Measurements from ENCODE around the gene DDX18.

The DDX18 gene

GRCh38 chr2:117854610-117855009, 40.1 kb downstream of the DDX18 start:
- no peaks in the 10 kb centered on the region for H3K9me3 ChIP-seq (ENCODE audit: control insufficient read depth, low read length)
- no peak overlapping the region for H3K27ac ChIP-seq (ENCODE audit: insufficient read depth, low read depth, low read length, poor library complexity, severe bottlenecking)
- 91 to 95% methylated on average over 6 of the region's 6 CpGs for WGBS, 2 experiments
- no peaks in the 10 kb centered on the region for H3K27me3 ChIP-seq (ENCODE audit: control insufficient read depth, insufficient read depth, low read length, poor library complexity, severe bottlenecking)
- H3K4me1 ChIP-seq (ENCODE audit: control insufficient read depth, insufficient read depth, low read length), result no peaks in the 10 kb centered on the region
- no peak overlapping the region for H3K4me3 ChIP-seq (ENCODE audit: insufficient read depth, low read depth, low read length)
- H3K36me3 ChIP-seq (ENCODE audit: control insufficient read depth, insufficient read depth, low read length), result no peaks in the 10 kb centered on the region

DNA sequence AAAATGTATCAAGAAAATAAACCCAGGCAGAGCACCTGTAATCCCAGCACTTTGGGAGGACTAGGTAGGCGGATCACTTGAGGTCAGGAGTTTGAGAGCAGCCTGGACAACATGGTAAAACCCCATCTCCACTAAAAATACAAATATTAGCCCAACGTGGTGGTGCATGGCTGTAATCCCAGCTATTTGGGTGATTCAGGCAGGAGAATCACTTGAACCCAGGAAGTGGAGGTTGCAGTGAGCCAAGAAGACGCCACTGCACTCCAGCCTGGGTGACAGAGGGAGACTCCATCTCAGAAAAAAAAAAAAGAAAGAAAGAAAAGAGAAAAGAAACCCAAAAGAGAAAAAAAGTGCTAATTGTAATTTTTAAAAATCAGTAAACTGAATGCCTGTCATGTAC, 41.4 kb downstream of the DDX18 start:
- Histone ChIP-seq H3K4me1 (ENCODE audit: control insufficient read depth, insufficient read depth, low read length) (no peaks in the 10 kb centered on the region), H3K27ac (ENCODE audit: insufficient read depth, low read depth, low read length, poor library complexity, severe bottlenecking) (no peak overlapping the region)

DNA sequence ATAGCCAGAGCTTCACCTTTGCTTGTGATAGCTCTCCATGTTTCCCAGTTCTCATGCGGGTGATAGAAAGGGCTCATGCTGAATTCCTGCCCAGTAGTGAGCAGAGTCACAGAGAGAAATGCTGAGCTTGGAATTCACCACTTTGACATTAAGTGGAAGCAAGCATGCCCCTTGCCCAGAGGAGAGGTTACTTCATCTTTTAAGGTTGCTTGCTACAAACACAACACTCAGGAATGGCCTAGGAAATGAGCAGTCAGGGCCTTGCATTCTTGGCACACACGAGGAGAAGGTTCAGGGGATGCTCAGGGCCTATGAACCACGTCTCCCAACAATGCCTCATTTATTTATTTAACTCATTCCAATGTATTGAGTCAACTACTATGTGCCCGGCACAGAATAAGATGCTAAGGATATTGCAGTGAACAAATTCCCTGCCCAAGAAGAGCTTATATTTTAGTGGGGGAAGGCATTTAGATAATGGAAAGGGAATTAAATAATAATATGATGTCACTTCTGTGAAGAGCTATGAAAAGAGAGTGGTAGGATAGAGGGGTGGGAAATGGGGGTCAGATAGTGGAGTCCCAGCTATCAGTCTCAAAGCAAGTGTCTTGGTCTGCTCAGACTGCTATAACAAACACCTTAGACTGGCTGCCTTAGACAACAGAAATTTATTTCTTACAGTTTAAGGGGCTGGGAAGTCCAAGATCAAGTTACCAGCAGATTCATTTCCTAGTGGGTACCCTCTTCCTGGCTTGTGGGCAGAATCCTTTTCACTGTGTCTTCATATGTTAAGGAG, 42.1 kb downstream of the DDX18 start:
- Histone ChIP-seq H3K9me3 (ENCODE audit: control insufficient read depth, low read length) (no peaks in the 10 kb centered on the region), H3K36me3 (ENCODE audit: control insufficient read depth, insufficient read depth, low read length) (no peaks in the 10 kb centered on the region), H3K4me1 (ENCODE audit: control insufficient read depth, insufficient read depth, low read length) (no peaks in the 10 kb centered on the region), H3K27me3 (ENCODE audit: control insufficient read depth, insufficient read depth, low read length, poor library complexity, severe bottlenecking) (no peaks in the 10 kb centered on the region), H3K4me3 (ENCODE audit: insufficient read depth, low read depth, low read length) (no peak overlapping the region), H3K27ac (ENCODE audit: insufficient read depth, low read depth, low read length, poor library complexity, severe bottlenecking) (no peak overlapping the region)
- 73 to 85% methylated on average over 4 of the region's 4 CpGs for WGBS, 2 experiments

More for the DNA sequence above, 41.4 kb downstream of the DDX18 start:
- 84 to 89% methylated on average over 3 of the region's 3 CpGs for WGBS, 2 experiments
- Histone ChIP-seq H3K27me3 (ENCODE audit: control insufficient read depth, insufficient read depth, low read length, poor library complexity, severe bottlenecking) (no peaks in the 10 kb centered on the region), H3K4me3 (ENCODE audit: insufficient read depth, low read depth, low read length) (no peak overlapping the region), H3K36me3 (ENCODE audit: control insufficient read depth, insufficient read depth, low read length) (no peaks in the 10 kb centered on the region), H3K9me3 (ENCODE audit: control insufficient read depth, low read length) (no peaks in the 10 kb centered on the region)

DNA sequence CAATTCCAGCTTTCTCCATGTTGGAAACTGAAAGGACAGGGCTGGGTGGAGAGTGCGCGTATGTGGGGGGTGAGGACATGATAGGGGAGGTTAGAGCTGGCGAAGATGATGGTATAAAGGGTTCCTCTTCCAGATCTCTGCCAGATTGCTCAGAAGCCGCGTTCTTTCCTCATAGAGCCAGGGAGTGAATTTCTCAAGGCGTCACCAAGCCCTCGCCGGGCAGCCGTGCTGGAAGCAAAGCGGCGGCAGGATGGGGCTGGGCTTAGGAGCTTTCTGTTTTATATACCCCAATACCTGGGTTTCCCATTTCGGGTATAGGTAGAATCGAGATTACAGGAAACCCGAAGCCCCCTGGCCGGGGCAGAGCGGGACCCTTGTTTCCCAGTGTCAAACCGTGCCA, 43.8 kb downstream of the DDX18 start:
- H3K9me3 ChIP-seq (ENCODE audit: control insufficient read depth, low read length), result no peaks in the 10 kb centered on the region
- no peaks in the 10 kb centered on the region for H3K27me3 ChIP-seq (ENCODE audit: control insufficient read depth, insufficient read depth, low read length, poor library complexity, severe bottlenecking)
- no peaks in the 10 kb centered on the region for H3K4me1 ChIP-seq (ENCODE audit: control insufficient read depth, insufficient read depth, low read length)
- WGBS, 2 experiments, result 89 to 92% methylated on average over 17 of the region's 17 CpGs
- no peak overlapping the region for H3K27ac ChIP-seq (ENCODE audit: insufficient read depth, low read depth, low read length, poor library complexity, severe bottlenecking)
- no peaks in the 10 kb centered on the region for H3K36me3 ChIP-seq (ENCODE audit: control insufficient read depth, insufficient read depth, low read length)
- no peak overlapping the region for H3K4me3 ChIP-seq (ENCODE audit: insufficient read depth, low read depth, low read length)

DNA sequence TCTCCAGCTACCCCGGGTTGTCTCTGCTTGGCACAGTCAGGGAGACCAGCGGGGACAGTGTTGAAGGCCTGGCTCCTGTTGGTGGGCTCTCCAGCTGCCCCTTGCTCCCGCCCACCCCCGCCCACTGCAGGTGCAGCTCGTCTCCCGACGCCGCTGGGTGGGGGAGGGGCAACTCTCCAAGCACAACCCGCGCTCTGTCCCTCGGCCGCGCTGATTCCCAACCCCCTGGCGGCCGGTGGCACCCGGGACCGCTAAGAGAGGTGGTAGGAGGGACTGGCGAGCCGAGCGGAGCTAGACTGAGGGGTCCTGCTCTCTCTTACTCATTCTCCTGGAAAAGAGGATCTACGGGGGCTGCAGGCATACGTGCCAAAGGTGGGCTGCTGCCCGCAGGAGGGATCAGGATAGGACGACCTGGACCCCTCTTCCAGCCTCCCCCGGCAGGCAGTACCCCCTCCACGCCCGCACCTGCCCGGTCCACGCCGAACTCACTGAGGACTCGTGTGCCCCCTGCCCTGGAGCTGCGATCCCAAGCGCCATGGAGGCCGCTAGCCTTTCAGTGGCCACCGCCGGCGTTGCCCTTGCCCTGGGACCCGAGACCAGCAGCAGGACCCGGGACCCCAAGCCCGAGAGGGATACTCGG, 44.5 kb downstream of the DDX18 start:
- H3K9me3 ChIP-seq (ENCODE audit: control insufficient read depth, low read length), result no peaks in the 10 kb centered on the region
- no peaks in the 10 kb centered on the region for H3K27me3 ChIP-seq (ENCODE audit: control insufficient read depth, insufficient read depth, low read length, poor library complexity, severe bottlenecking)
- H3K27ac ChIP-seq (ENCODE audit: insufficient read depth, low read depth, low read length, poor library complexity, severe bottlenecking), result no peak overlapping the region
- H3K4me3 ChIP-seq (ENCODE audit: insufficient read depth, low read depth, low read length), result no peak overlapping the region
- H3K4me1 ChIP-seq (ENCODE audit: control insufficient read depth, insufficient read depth, low read length), result no peaks in the 10 kb centered on the region
- no peaks in the 10 kb centered on the region for H3K36me3 ChIP-seq (ENCODE audit: control insufficient read depth, insufficient read depth, low read length)
- 93% methylated on average over 41 of the region's 41 CpGs for WGBS, 2 experiments

DNA sequence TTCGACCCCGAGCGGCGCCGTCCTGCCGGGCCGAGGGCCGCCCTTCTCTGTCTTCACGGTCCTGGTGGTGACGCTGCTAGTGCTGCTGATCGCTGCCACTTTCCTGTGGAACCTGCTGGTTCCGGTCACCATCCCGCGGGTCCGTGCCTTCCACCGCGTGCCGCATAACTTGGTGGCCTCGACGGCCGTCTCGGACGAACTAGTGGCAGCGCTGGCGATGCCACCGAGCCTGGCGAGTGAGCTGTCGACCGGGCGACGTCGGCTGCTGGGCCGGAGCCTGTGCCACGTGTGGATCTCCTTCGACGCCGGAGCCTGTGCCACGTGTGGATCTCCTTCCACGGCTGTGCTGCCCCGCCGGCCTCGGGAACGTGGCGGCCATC, 45.0 kb downstream of the DDX18 start:
- H3K36me3 ChIP-seq (ENCODE audit: control insufficient read depth, insufficient read depth, low read length), result no peaks in the 10 kb centered on the region
- 95 to 97% methylated on average over 44 of the region's 44 CpGs for WGBS, 2 experiments
- no peaks in the 10 kb centered on the region for H3K4me1 ChIP-seq (ENCODE audit: control insufficient read depth, insufficient read depth, low read length)
- H3K27ac ChIP-seq (ENCODE audit: insufficient read depth, low read depth, low read length, poor library complexity, severe bottlenecking), result no peak overlapping the region
- H3K4me3 ChIP-seq (ENCODE audit: insufficient read depth, low read depth, low read length), result no peak overlapping the region
- H3K9me3 ChIP-seq (ENCODE audit: control insufficient read depth, low read length), result no peaks in the 10 kb centered on the region
- no peaks in the 10 kb centered on the region for H3K27me3 ChIP-seq (ENCODE audit: control insufficient read depth, insufficient read depth, low read length, poor library complexity, severe bottlenecking)

DNA sequence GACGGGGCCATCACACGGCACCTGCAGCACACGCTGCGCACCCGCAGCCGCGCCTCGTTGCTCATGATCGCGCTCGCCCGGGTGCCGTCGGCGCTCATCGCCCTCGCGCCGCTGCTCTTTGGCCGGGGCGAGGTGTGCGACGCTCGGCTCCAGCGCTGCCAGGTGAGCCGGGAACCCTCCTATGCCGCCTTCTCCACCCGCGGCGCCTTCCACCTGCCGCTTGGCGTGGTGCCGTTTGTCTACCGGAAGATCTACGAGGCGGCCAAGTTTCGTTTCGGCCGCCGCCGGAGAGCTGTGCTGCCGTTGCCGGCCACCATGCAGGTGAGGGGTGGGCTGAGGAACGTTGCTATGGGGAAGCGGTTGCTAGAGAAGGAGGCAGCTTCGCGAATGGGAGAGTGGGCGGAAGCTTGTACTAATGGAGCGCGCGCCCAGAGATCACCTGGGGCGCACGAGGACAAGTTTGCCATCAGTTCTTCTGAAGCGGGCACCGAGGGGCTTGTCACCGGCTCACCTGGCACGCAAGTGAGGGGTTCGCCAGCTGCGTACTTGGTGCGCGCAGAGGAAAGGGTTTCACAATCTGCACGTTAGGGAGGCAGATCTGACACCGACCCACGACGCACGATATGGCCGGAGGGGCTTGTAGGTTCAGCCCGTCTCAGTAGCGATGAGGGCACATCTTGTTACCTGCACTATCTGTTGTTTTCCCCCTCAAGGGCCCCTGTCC, 45.6 kb downstream of the DDX18 start:
- no peaks in the 10 kb centered on the region for H3K36me3 ChIP-seq (ENCODE audit: control insufficient read depth, insufficient read depth, low read length)
- H3K27me3 ChIP-seq (ENCODE audit: control insufficient read depth, insufficient read depth, low read length, poor library complexity, severe bottlenecking), result no peaks in the 10 kb centered on the region
- no peak overlapping the region for H3K4me3 ChIP-seq (ENCODE audit: insufficient read depth, low read depth, low read length)
- H3K4me1 ChIP-seq (ENCODE audit: control insufficient read depth, insufficient read depth, low read length), result no peaks in the 10 kb centered on the region
- 92% methylated on average over 69 of the region's 69 CpGs for WGBS, 2 experiments
- H3K27ac ChIP-seq (ENCODE audit: insufficient read depth, low read depth, low read length, poor library complexity, severe bottlenecking), result no peak overlapping the region
- H3K9me3 ChIP-seq (ENCODE audit: control insufficient read depth, low read length), result no peaks in the 10 kb centered on the region

- Histone ChIP-seq H3K4me3 (ENCODE audit: insufficient read depth, low read depth, low read length) (no peak overlapping the region), H3K36me3 (ENCODE audit: control insufficient read depth, insufficient read depth, low read length) (no peaks in the 10 kb centered on the region), H3K4me1 (ENCODE audit: control insufficient read depth, insufficient read depth, low read length) (no peaks in the 10 kb centered on the region), H3K27me3 (ENCODE audit: control insufficient read depth, insufficient read depth, low read length, poor library complexity, severe bottlenecking) (no peaks in the 10 kb centered on the region), H3K27ac (ENCODE audit: insufficient read depth, low read depth, low read length, poor library complexity, severe bottlenecking) (no peak overlapping the region), H3K9me3 (ENCODE audit: control insufficient read depth, low read length) (no peaks in the 10 kb centered on the region)
Measured at GRCh38 chr2:117862459-117862858, 48.0 kb downstream of the DDX18 start.

- 62 to 79% methylated on average over 1 of the region's 1 CpG for WGBS, 2 experiments
- Histone ChIP-seq H3K36me3 (ENCODE audit: control insufficient read depth, insufficient read depth, low read length) (no peaks in the 10 kb centered on the region), H3K4me1 (ENCODE audit: control insufficient read depth, insufficient read depth, low read length) (no peaks in the 10 kb centered on the region), H3K27me3 (ENCODE audit: control insufficient read depth, insufficient read depth, low read length, poor library complexity, severe bottlenecking) (no peaks in the 10 kb centered on the region), H3K4me3 (ENCODE audit: insufficient read depth, low read depth, low read length) (no peak overlapping the region), H3K9me3 (ENCODE audit: control insufficient read depth, low read length) (no peaks in the 10 kb centered on the region), H3K27ac (ENCODE audit: insufficient read depth, low read depth, low read length, poor library complexity, severe bottlenecking) (no peak overlapping the region)
Measured at GRCh38 chr2:117875786-117876185, 61.3 kb downstream of the DDX18 start.

DNA sequence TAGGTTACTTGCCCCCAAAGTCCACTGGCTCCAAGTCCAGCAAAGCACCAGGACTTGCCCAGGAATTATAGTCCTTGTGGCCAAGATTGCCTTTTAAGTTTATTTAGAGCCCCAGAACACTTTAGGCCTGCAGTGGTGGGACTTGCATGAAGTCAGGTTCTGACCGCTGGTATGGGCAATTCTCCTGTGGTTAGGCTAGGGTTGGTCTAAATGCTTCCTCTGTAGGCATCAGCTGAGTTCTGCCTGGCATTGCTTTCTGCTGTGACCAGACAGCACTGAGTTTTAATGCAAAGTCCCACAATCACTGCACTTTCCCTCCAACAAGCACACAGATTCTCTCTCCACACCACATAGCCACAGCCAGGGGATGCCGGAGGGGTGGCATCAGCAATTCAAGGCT, 64.5 kb downstream of the DDX18 start:
- no peaks in the 10 kb centered on the region for H3K27me3 ChIP-seq (ENCODE audit: control insufficient read depth, insufficient read depth, low read length, poor library complexity, severe bottlenecking)

More for the DNA sequence above, 64.5 kb downstream of the DDX18 start:
- no peak overlapping the region for H3K27ac ChIP-seq (ENCODE audit: insufficient read depth, low read depth, low read length, poor library complexity, severe bottlenecking)
- H3K36me3 ChIP-seq (ENCODE audit: control insufficient read depth, insufficient read depth, low read length), result no peaks in the 10 kb centered on the region
- no peak overlapping the region for H3K4me3 ChIP-seq (ENCODE audit: insufficient read depth, low read depth, low read length)
- 88 to 97% methylated on average over 2 of the region's 2 CpGs for WGBS, 2 experiments
- H3K4me1 ChIP-seq (ENCODE audit: control insufficient read depth, insufficient read depth, low read length), result no peaks in the 10 kb centered on the region
- no peaks in the 10 kb centered on the region for H3K9me3 ChIP-seq (ENCODE audit: control insufficient read depth, low read length)

Data from ectodermal cell (in vitro differentiated cells).